ENCODE data around the gene TNFSF10.
A peak's percentile ranks its signal among the peaks of the same experiment; 100 is the strongest.
"Not testable (repeated sequence)": the region's sequence is repeated elsewhere in the genome, so short reads cannot be mapped to it uniquely, and the experiment has no call there.

TNFSF10 gene

DNA sequence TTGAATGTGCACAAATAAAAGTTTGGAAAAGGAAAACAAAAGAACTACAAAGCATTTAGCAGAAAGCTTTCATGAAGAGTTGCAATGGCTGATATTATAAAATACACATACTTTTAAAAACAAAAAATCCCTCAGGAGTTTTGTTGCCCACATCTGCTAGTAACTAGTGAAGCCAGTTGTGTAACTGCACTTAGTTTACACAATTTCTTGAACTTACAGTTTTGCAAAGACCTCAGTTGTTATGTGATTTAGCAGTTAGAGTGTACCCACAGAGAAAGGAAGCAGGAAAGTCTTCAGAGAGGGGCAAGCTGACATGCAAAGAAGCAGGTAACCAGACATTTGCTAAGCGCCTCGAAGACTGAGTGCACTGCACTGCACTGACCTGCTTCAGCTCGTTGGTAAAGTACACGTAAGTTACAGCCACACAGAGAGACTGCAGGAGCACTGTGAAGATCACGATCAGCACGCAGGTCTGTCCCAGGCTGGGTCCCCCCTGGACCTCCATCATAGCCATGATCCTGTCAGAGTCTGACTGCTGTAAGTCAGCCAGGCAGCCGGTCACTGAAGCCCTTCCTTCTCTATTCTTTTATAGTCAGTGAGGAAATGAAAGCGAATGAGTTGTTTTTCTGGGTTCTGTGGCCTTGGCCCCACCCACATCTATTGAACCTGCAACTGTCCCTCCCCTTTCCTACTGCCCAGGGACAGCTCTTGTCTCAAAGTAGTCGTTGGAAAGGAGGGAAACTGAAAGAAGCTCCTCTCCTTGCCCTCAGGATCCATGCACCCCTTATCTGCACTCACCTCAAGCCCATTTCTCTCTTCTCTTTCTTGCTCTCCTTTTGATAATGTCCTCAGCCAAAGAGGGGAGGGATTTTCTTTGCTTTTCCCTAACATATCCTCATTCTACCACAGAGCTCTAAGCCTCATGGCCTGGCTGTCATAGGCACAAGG, at the start of gene TNFSF10:
TNFSF10 (minus strand) TSS at position 560 of the 948 bp plus-strand sequence; CDS start at position 514, 46 bp downstream.
- peak; percentile 68 for DNase-seq

DNA sequence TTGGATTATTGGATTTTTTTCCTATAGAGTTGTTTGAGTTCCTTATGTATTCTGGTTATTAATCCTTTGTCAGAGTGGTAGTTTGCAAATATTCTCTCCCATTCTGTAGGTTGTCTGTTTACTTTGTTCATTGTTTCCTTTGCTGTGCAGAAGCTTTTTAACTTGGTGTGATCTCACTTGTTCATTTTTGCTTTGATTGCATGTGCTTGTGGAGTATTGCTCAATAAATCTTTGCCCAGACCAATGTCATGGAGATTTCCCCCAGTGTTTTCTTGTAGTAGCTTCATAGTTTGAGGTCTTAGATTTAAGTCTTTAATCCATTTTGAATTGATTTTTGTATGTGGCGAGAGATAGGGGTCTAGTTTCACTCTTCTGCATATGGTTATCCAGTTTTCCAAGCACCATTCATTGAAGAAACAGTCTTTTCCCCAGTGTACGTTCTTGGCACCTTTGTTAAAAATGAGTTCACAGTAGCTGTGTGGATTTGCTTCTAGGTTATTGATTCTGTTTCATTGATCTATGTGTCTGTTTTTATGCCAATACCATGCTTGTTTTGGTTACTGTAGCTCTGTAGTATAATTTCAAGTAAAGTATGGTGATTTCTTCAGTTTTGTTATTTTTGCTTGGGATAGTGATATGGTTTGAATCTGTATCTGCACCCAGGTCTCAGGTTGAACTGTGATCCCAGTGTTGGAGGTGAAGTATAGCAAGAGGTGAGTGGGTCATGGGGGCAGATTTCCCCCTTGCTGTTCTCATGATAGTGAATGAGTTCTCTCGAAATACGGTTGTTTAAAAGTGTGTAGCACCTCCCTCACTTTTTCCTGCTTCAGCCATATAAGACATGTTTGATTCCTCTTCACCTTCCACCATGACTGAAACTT, 46.1 kb upstream of the TNFSF10 start:
- no peak for DNase-seq

DNA sequence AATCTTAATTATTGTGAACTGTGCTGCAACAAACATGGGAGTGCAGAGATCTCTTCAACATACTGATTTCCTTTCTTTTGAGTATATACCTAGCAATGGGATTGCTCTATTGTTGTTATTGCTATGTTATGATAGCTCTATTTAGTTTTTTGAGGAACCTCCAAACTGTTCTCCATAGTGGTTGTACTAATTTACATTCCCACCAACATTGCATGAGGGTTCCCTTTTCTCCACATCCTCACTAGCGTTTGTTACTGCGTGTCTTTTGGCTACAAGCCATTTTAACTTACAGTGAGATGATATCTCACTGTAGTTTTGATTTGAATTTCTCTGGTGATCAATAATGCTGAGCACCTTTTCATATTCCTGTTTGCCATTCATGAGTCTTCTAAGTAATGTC, 45.5 kb upstream of the TNFSF10 start:
- no peak for DNase-seq

DNA sequence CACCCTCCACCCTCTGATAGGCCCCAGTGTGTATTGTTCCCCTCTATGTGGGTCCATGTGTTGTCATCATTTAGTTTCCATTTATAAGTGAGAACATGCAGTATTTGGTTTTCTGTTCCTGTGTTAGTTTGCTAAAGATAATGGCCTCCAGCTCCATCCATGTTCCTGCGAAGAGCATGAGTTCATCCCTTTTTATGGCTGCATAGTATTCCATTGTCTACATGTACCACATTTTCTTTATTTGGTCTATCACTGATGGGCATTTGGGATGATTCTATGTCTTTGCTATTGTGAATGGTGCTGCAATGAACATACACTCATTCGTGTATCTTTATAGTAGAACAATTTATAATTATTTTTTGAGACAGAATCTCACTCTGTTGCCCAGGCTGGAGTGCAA, 43.6 kb upstream of the TNFSF10 start:
- not testable (repeated sequence) for DNase-seq

DNA sequence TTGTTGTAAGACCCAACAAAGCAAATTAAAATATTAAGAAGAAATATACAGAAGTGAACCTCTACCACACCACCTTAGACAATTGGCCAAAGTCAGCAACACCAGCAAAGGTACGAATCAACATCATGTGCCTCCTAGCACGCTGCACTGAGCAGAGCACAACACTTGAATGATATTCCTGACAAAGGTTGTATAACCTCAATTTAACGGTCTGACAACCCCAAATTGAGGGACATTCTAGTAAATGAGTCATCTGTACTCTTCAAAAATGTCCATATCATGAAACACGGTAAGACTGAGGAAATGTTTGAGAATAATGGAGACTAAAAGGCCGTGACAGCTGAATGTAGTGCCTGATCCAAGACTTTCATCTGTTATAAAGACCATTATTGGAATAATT, 41.3 kb upstream of the TNFSF10 start:
- DNase-seq: no peak

DNA sequence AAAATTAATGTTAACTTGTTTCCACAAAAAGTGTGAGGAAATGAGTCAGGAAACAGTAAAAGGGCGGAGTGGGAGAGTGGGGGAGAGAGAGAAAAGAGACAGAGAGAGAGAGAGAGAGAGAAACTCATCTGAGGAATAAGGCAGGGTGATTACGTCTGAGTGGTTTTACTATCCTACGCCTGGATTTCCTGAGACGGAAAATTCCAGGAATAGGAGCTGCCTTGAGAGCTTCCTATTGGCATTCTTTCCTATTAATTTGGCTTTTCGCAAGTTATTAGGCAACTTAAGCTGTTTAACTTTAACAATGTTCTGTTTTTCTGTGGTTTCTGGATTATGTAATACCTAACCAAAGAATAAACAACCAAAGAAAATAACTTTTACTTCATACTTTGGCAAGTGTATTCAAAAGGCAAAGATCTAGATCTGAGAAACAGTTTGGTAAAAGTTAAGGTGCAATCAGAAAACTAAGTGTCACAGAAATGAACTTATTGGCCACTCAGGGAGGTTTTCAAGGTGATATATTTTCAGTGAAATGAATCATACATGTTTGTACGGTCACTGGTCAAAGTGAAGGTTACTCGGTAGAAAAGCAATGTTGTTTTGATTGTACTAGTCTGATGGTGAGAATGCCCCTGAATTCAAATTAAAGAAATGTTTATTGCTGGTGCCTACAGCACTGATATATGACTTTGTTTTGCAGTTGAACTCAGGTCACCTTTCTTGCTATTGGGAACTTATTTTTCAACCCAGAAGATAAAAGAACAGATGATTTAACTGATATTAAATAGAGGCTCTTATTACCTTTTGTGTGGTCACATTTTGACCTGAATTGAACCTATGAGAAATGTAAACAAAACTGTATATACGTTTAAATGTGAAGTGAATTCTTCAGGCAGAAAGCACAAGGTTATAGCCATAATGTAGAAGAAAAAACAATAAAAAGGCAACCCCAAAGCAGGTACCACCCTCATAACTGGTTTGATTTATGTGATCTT, 39.9 kb upstream of the TNFSF10 start:
- peak; percentile 55 for DNase-seq

DNA sequence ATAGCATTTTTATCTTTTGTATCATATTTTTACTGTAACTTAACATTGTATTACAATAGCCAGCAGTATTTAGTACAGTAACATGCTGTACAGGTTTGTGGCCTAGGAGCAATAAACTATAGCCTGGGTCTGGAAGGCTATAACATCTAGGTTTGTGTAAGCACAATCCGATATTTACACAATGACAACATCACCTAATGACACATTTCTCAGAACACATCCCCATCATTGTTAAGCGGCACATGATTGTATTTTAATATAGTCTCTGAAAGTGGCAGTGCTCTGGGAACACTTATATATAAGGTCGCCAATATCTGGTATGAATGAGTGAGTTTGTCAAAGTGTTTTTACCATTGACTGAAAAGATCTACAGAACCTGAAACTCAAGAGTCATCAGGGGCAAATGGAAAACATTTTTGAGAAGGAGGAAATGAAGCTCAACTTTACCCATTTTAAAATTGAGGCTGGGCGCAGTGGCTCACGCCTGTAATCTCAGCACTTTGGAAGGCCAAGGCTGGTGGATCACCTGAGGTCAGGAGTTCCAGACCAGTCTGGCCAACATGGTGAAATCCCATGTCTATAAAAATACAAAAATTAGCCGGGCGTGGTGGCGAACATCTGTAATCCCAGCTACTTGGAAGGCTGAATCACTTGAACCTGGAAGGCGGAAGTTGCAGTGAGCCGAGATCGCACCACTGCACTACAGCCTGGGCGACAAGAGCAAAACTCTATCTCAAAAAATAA, 38.8 kb upstream of the TNFSF10 start:
- peak; percentile 12 for DNase-seq

DNA sequence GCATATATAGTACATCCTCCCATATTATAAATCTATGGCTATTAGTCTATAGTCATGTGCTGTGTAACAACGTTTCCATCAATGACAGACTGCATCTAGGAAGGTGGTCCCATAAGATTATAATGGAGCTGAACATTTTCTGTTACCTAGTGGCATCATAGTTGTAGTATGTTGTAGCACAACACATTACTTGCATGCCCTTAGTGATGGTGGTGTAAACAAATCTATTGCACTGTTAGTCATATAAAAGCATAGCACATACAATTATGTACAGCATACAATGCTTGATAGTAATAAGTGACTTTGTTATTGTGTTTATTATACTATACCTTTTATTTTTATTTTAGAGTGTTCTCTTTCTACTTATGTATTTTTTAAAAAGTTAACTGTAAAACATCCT, 37.4 kb upstream of the TNFSF10 start:
- no peak for DNase-seq

DNA sequence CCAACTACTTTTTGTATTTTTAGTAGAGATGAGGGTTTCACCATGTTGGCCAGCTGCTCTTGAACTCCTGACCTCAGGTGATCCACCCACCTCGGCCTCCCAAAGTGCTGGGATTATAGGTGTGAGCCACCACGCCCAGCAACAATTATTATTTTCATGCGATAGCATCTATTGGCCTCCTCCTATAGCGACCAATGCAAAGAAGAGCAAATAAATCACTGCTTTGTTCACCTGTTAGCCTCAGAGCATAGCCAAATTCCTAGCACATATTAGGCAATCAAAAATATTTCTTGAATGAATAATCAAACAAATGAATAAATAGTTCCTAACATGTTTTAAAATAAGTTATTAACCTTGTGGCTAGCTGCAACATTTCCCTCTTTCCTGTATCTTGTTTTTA, 36.8 kb upstream of the TNFSF10 start:
- DNase-seq: no peak

DNA sequence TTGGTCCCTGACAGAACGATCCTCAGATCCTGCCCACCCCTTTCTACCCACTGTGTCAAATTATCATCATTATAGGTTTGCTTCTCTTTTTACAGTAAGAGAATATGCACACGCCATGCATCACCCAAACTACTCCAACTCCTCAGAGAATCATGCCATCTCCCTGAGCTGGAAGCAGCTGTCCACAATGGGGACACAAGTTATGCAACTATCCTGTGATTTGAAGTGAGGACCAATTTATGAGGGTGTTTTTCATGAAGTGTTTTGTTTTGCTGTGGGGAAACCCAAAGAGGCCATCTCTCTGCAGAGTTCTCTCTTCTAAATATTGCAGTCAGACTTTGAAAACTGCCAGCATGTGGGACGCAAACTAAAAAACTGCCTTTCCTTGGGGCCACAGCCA, 35.8 kb upstream of the TNFSF10 start:
- DNase-seq: no peak

DNA sequence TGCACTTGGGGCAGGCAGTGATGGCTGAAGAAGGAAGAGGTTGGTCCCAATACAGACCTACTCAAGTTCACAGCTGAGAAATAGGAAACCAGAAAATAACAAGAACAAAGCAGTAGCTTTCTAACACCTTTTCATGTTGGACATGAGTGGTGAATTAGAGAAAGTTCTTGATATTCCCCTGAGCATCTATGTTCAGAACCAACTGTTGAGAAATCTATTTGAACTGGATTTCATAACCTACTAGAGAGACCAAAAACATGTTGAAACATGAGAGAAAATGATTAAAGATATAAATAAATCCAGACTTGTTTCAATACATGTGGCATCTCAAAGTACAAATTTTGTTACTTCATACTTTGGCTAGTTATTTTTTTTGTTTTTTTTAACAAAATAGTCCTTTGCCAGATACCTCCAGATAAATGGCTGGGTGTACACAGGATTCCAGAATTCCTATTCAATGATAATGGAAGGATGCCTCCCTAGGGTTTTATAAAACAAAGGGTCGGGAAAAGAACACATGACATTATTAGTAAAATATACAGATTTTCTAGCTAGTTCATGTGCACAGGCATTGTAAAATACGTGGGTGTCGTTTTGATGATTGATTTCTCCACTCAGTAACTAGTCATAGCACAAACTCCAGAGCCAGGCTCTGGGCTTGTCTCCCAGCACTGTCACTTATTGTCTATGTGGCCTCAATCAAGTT, 34.4 kb upstream of the TNFSF10 start:
- DNase-seq: peak; percentile 32

DNA sequence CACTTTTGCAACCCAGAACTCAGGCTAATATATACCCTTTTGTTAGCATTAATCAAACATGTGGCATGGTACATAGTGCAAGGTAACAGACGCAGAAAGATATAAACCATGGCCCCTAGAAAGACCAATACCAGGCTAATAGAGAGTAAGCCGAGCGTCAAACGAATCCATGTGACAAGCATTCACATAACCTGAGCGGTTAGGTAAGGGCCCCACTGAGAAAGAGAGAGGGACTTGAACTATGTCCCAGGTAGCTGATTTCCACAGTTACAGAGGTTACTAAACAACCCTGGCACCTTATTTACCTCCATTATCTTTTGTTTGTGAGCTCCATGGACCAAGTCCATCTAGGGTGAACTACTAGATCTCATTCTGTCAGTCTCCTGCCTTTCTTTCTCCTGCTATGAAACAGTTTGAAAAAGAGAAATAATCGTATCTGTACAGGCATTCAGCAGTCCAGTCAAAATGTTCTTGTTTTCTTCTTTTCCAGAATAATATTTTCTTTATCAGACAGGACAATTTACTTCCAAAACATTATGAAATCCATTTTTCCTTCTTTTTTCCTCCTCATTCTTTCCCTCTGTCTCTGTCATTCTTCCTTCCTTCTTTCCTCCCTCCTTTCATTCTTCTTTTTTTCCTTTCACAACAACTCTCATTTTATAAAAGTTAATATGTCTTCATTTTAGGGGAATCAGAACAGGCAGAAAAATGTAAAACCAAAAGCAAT, 30.5 kb upstream of the TNFSF10 start:
- DNase-seq: no peak

DNA sequence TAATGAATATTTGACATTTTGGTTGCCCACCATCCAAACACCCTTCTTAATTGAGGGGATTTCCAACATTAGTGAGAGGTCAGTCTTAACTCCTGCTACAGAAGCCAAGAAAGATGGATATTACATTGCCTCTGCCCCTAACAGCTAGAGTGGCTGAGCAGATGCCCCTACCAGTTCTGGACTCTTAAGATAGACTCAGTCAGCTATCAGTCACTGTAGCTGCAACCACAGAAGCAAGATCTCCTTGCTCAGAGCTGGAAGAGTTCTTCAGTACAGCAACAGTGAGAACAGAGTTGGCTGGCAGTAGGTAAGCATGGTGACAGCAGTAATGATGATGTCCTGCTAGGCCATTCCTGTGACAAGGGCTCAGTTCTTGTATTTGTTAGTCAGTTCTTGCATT, 29.4 kb upstream of the TNFSF10 start:
- no peak for DNase-seq

DNA sequence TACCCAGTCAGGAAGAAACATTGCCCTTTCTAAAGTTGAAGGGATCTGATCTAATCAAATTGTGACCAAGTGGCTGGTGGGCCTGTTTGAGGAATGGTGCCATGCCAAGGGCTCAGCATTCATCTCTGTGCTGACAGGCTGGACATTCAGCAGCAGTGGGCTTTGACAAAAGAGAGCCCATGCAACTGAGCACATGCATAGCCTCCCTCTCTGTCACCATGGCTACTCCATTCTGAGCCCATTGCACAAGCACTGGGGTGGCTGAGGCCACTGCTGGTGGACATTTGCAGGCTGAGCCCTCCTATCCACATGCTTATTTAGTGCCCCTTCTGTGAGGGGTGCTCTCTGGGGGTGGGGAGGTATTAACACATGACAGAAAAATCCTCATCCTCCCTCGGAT, 28.6 kb upstream of the TNFSF10 start:
- DNase-seq: no peak

DNA sequence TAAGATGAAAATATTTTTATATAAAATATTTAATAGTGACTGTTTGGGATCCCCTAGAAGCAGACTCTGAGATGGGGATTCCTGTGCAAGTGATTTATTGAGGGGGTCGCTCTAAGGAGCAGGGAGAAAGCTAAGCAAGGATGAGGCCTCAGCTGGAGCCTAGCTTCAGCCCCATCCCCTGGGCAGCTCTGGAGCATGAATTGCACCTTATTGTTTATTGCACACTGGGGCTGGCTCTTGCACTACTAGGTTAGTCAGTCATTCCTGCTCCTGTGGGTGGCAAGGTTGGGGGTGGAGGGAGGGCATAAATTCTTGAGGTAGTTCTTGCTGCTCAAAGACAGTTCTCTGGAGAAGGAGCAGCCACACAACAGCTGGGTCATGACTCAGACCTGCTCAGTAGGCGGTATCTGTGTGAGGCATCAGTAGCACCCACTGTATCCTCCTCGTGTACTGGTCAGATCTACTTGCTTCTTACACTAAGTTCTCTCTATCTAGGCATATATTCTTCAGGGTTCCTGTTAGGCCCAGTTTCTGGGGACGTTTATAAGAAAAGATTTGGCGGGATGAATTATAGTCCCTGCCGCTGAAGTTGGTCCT, 27.2 kb upstream of the TNFSF10 start:
- peak; percentile 86 for DNase-seq

DNA sequence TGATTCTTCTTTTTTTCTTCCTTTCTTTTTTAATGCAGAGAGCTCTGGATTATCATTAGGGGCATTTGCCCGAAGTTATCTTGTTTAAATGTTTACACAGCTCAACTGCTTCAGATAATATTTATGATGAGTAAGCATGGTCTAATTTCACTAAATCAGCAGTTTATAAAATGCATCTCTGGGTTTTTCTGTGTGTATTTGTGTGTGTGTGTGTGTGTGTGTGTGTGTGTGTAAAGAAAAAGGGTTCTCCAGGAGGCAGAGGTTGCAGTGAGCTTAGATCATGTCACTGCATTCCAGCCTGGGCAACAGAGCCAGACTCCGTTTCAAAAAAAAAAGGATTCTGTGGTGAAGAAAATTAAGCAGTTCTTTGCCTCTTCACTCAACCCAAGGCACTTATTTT, 25.9 kb upstream of the TNFSF10 start:
- DNase-seq: no peak

DNA sequence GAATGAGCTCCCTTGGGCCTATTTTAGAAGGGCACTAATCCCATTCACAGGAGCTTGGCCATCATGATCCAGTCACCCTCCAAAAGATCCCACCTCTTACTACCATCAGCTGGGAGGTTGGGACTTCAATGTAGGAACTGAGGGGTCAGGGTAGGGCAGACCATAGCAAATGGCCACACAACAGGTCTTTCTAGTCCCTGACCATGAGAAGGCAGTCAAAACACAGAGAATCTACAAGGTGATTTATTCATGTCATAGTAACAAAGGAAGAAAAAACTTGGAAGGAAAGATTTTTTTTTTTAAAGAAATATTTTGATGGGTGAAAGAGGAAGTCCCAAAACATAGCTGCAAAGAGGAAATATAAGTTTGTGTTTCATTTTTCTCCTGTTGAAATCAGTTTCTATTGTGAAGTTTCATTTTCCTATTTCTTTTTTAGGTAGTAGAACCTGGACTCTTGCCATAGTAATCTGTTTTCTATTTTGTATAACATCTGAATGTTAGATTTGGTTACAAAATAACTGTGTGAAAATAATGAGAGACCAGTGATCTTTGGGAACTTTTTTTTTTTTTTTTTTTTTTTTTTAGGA, 23.5 kb upstream of the TNFSF10 start:
- DNase-seq: no peak

DNA sequence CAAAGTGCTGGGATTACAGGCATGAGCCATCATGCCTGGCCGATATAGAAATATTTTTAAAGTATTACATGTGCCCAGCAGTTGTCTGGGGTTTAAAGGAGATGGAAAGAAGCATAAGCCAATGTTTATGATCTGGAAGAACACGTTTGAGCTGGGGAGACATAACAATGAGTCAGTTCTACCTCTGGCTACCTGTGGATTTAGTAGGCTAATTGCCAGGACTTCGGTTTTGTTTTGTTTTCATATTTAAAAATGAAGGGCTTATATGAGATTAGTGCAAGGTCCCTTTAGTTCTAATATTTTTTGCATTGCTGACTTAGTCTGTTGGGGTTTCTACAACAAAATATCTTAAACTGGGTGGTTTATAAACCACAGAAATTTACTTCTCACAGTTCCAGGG, 22.9 kb upstream of the TNFSF10 start:
- DNase-seq: no peak

DNA sequence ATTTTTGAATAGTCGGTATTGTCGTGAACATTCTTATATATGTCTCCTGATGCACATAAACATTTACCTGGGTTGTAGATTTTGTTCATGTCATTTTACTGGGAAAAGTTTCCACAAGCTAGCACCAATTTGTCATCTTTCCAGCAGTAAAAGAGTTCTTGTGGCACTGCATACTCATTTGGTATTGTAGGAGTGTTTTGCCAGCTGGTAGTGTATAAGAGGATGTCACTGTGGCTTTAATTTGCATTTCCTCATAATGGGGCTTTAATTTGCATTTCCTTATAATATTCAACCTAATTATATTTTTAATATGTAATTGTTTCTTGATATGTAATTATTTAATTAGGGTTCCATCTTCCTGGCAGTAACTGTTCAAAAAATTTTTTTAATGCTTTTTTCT, 21.2 kb upstream of the TNFSF10 start:
- DNase-seq: no peak

DNA sequence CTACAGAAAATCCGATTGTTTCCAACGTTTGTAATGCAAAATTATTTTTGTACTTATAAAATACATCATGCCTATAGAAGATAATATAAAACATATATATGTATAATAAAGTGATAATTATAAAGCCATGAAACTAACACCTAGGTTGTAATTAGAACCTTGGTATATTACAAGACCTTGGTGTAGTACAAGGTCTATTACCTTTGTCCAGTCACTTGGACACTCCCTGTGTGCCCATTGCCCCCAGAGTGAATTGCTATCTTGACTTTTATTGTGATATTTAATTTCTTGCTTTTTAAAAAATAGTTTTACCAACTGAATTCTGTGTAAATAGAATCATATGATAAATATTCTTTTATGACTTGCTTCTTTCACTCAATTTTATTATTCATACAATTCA, 20.7 kb upstream of the TNFSF10 start:
- DNase-seq: no peak

All from stimulated activated CD4-positive, alpha-beta T cell treated with anti-CD3 and anti-CD28 coated beads, Interleukin-4, amount 100 ng/mL, for 24 hours (primary cell).